ENCODE results near the gene TTC39B. TPM values are rescaled to one million over a fixed set of nuclear protein-coding genes. Genes with fewer than 3 reads are reported as not detected.
A peak's percentile ranks its signal among the peaks of the same experiment; 100 is the strongest.

TTC39B gene
- total and polyA plus RNA-seq, 2 of the 8 experiments (the other 6 are each of a cell fraction or from before 2014, with no cell fraction given): 1.6 to 10.9 TPM

DNA sequence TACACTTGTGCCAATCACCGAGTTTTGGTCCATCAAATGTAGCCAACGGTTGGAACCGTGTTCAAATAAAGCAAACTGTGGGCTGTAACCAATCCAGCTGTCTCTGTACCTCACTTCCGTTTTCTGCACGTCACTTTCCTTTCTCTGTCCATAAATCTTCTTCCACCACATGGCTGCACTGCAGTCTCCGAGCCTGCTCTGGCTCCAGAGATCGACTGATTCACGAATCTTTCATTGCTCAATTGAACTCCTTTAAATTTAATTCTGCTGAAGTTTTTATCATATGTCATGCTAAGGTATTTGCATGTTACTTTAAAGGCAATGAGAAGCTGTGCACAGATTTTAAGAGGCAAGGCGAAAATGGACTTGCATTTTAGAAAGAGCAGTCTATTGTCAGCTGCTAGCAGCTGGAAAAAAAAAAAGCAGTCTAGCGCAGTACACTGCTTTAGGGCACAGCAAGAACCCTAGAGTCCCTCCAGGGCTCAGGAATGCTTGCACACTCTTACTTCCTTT, 13.2 kb downstream of the TTC39B start:
- no peak overlapping the region for H2BK120ac ChIP-seq (replicated peaks; ENCODE audit: low read depth, low read length)
- H3K4me3 ChIP-seq (ENCODE audit: extremely low read depth in 1 of 4, insufficient read depth in 2 of 4, low read depth in 3 of 4, low read length in 4 of 4): no peak overlapping the region
- peaks cover 0 to 11% of the 10 kb centered on the region in 2 experiments; a peak in 2 of 4 replicates for H3K79me2 ChIP-seq (ENCODE audit: control insufficient read depth in 1 of 2, insufficient read depth in 2 of 2, low read length in 2 of 2)
- H2BK15ac ChIP-seq (ENCODE audit: low read length): no peak overlapping the region
- H2AK5ac ChIP-seq (ENCODE audit: low read depth, low read length): no peak overlapping the region
- no peaks in the 10 kb centered on the region for H4K20me1 ChIP-seq (replicated peaks in 1 of 2; ENCODE audit: control insufficient read depth in 1 of 2, insufficient read depth in 2 of 2, low read length in 2 of 2)
- H3K23me2 ChIP-seq (ENCODE audit: low read depth, low read length): peaks cover 2% of the 10 kb centered on the region; the same call in 1 of the 2 replicates
- no peak overlapping the region for H4K8ac ChIP-seq (ENCODE audit: extremely low read depth, insufficient read depth, low read length)
- POLR2A ChIA-PET (ENCODE audit: partially characterized antibody): interaction anchor here (0.8 to 1.3 kb wide), 3 partner anchors 10 to 61 kb away, joined by 3 read pairs; no protein-coding TSS in a partner anchor
- H3K4ac ChIP-seq (replicated peaks; ENCODE audit: insufficient read length, low read depth, low read length): no peak overlapping the region
- H2AFZ ChIP-seq (ENCODE audit: low read length): no peak overlapping the region
- H3K18ac ChIP-seq (ENCODE audit: extremely low read depth, low read length): no peak overlapping the region
- no peak overlapping the region for H4K91ac ChIP-seq (replicated peaks; ENCODE audit: insufficient read length, low read length)
- no peak for FAIRE-seq
- H3K4me2 ChIP-seq (ENCODE audit: insufficient read depth in 1 of 2, low read depth in 2 of 2, low read length in 2 of 2): no peak overlapping the region
- H3K9me3 ChIP-seq (ENCODE audit: insufficient read depth in 2 of 2, low read depth in 1 of 2, low read length in 1 of 2): 0 out of 4 replicates have a peak, but pooled peaks cover 3 to 5% of the 10 kb centered on the region in 2 experiments
- no peak overlapping the region for H3K14ac ChIP-seq (ENCODE audit: insufficient read length)
- WGBS, 2 experiments (ENCODE audit: extremely low coverage in 1 of 2, insufficient coverage in 1 of 2, insufficient read length in 1 of 2, insufficient replicate concordance in 2 of 2, low coverage in 1 of 2, low lambda C conversion rate in 2 of 2, missing lambda C conversion rate in 1 of 2): 80% methylated on average over 10 of the region's 10 CpGs; no CpG with 5 or more reads in 1 of the 2 experiments
- no peak overlapping the region for H3K23ac ChIP-seq (ENCODE audit: insufficient read length)
- no peak overlapping the region for H3K27ac ChIP-seq (ENCODE audit: low read depth, low read length)
- no peak overlapping the region for H3K9ac ChIP-seq (replicated peaks in 1 of 4; ENCODE audit: extremely low read depth in 1 of 4, low read depth in 3 of 4, low read length in 3 of 4)
- no peak overlapping the region for H2BK12ac ChIP-seq (ENCODE audit: low read depth, low read length)
- CTCF ChIA-PET (ENCODE audit: partially characterized antibody): interaction anchor here (0.7 to 1.6 kb wide), 5 partner anchors 11 to 83 kb away, joined by 3 to 5 read pairs (median 4); no protein-coding TSS in a partner anchor
- no peak overlapping the region for H2BK5ac ChIP-seq (ENCODE audit: low read depth, low read length)
- DNase-seq (ENCODE audit: low read depth in 1 of 2, low spot score in 2 of 2): peak in 1 of 2 experiments; percentile 28
- peaks cover 5% of the 10 kb centered on the region for H3K79me1 ChIP-seq (ENCODE audit: low read depth, low read length)
- H3K4me1 ChIP-seq (replicated peaks in 1 of 4; ENCODE audit: control insufficient read depth in 3 of 4, insufficient read depth in 4 of 4, low read length in 3 of 4): peaks cover 0 to 16% (median 2%) of the 10 kb centered on the region in 4 experiments; a peak in 4 of 7 replicates
- H2BK20ac ChIP-seq (ENCODE audit: low read length): no peak overlapping the region
- H3K56ac ChIP-seq (replicated peaks; ENCODE audit: insufficient read length, low read depth, low read length): no peak overlapping the region
- no peak overlapping the region for H4K5ac ChIP-seq (ENCODE audit: insufficient read length, low read depth, low read length)
- peaks cover 0 to 3% (median 1%) of the 10 kb centered on the region in 4 experiments; a peak in 2 of 8 replicates for H3K36me3 ChIP-seq (ENCODE audit: control insufficient read depth in 2 of 4, insufficient read depth in 4 of 4, low read length in 3 of 4)
- H3K27me3 ChIP-seq (replicated peaks in 1 of 4; ENCODE audit: control insufficient read depth in 3 of 4, extremely low read depth in 1 of 4, insufficient read depth in 3 of 4, low read length in 3 of 4): no peaks in the 10 kb centered on the region
- TF ChIP-seq TCF12 (IDR thresholded peaks at IDR 0.05; ENCODE audit: low read depth, low read length) (no peak), KDM1A (IDR thresholded peaks at IDR 0.05; ENCODE audit: borderline replicate concordance, low read length) (no peak), GABPA (IDR thresholded peaks at IDR 0.05; ENCODE audit: borderline replicate concordance, insufficient read depth, low read length) (no peak), CBX5 (IDR thresholded peaks at IDR 0.05; ENCODE audit: low read depth, low read length) (no peak), POU5F1 (IDR thresholded peaks at IDR 0.05; ENCODE audit: low read depth, low read length) (no peak), RXRA (IDR thresholded peaks at IDR 0.05; ENCODE audit: insufficient read depth, low read depth, low read length) (no peak), CREB1 (IDR thresholded peaks at IDR 0.05) (no peak), NANOG (IDR thresholded peaks at IDR 0.05; ENCODE audit: insufficient read depth, low read depth, low read length, poor library complexity, severe bottlenecking) (no peak), MAFK (IDR thresholded peaks at IDR 0.05; ENCODE audit: low read depth, low read length) (no peak), TAF1 (IDR thresholded peaks at IDR 0.05; ENCODE audit: low read depth, low read length) (no peak)
- TF ChIP-seq, protein P1, sequence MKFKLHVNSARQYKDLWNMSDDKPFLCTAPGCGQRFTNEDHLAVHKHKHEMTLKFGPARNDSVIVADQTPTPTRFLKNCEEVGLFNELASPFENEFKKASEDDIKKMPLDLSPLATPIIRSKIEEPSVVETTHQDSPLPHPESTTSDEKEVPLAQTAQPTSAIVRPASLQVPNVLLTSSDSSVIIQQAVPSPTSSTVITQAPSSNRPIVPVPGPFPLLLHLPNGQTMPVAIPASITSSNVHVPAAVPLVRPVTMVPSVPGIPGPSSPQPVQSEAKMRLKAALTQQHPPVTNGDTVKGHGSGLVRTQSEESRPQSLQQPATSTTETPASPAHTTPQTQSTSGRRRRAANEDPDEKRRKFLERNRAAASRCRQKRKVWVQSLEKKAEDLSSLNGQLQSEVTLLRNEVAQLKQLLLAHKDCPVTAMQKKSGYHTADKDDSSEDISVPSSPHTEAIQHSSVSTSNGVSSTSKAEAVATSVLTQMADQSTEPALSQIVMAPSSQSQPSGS (IDR thresholded peaks at IDR 0.05; ENCODE audit: low read length): no peak

Data from H1 (cell line).